Cardiac muscle cell (in vitro differentiated cells and primary cell): ENCODE measurements around the gene FAM53B. TPM values are rescaled to one million over a fixed set of nuclear protein-coding genes. Genes with fewer than 3 reads are reported as not detected.

Experiments used
- DNase-seq, 2 donors: peaks; one replicate each; pipeline versions ENCODE4 v3.0.0 to v3.0.0-alpha.2; 2010 to 2017; ENCODE audit warnings: low read depth in 1 of 2, low spot score in 1 of 2
- H3K27ac ChIP-seq: fragments of 200-600 bp; sonication (generic); 2 replicates; pipeline ENCODE4 v1.5.1; 2016
- H3K27me3 ChIP-seq: fragments of 200-600 bp; sonication (generic); 2 replicates; pipeline ENCODE4 v1.6.0; 2016; ENCODE audit warnings: control low read depth
- H3K36me3 ChIP-seq: fragments of 200-600 bp; sonication (generic); 2 replicates; pipeline ENCODE4 v1.5.1; 2016; ENCODE audit warnings: control low read depth
- H3K4me1 ChIP-seq: fragments of 200-600 bp; sonication (generic); 2 replicates; pipeline ENCODE4 v1.8.1; 2017; ENCODE audit warnings: low read depth, mild to moderate bottlenecking, mixed run types
- H3K4me3 ChIP-seq: fragments of 200-600 bp; sonication (generic); 2 replicates; pipeline ENCODE4 v1.5.1; 2016; ENCODE audit warnings: mild to moderate bottlenecking
- H3K9me3 ChIP-seq: fragments of 200-600 bp; sonication (generic); 2 replicates; pipeline ENCODE4 v1.5.1; 2017; ENCODE audit warnings: low read depth, mild to moderate bottlenecking, control low read depth
- polyA plus RNA-seq: library from polyadenylated mRNA; unstranded; fragments of >200 nt; fragmentation: Nextera tagmentation; extraction: Ambion mirVana; gene quantifications from 2 replicates; pipeline ENCODE4 v1.2.1, GENCODE V29; 2016
- total RNA-seq: library from RNA; depleted of rRNA; stranded (reverse); fragments of >200 nt; gene quantifications from 2 replicates; pipeline ENCODE4 v1.2.3, GENCODE V29; 2016
- TF ChIP-seq, protein P1 (sequence below): IDR thresholded peaks from 2 replicates; pipeline ENCODE4 v1.5.1; 2012; ENCODE audit warnings: low read depth, mild to moderate bottlenecking, low read length

Gene FAM53B
- total and polyA plus RNA-seq, 2 experiments from 2014 or later, result 10.2 to 34.8 TPM

DNA sequence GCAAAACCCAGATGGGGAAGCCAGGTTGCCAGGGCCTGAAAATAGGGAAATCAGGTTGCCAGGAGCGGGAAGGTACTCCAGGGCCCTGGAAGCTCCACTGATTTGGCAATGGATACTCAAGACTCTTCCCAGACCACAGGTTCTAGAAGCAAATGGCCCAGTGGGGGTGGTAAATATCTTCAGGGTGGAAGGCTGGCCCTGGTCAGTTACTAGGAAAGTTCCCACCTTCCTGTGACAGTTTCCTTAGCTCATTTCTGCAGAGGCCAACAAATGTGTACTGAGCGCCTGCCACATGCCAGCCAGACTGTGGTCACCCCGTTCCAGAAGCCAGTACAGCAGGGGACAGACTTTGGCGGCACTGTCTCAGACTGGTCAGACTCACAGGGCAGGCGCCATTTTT is 113.6 kb downstream of the FAM53B start:
- Histone ChIP-seq H3K9me3 (no peaks in the 10 kb centered on the region), H3K36me3 (no peaks in the 10 kb centered on the region), H3K4me1 (no peaks in the 10 kb centered on the region), H3K27ac (no peak overlapping the region), H3K4me3 (no peak overlapping the region), H3K27me3 (no peaks in the 10 kb centered on the region)
- DNase-seq, result no peak
- TF ChIP-seq, protein P1, sequence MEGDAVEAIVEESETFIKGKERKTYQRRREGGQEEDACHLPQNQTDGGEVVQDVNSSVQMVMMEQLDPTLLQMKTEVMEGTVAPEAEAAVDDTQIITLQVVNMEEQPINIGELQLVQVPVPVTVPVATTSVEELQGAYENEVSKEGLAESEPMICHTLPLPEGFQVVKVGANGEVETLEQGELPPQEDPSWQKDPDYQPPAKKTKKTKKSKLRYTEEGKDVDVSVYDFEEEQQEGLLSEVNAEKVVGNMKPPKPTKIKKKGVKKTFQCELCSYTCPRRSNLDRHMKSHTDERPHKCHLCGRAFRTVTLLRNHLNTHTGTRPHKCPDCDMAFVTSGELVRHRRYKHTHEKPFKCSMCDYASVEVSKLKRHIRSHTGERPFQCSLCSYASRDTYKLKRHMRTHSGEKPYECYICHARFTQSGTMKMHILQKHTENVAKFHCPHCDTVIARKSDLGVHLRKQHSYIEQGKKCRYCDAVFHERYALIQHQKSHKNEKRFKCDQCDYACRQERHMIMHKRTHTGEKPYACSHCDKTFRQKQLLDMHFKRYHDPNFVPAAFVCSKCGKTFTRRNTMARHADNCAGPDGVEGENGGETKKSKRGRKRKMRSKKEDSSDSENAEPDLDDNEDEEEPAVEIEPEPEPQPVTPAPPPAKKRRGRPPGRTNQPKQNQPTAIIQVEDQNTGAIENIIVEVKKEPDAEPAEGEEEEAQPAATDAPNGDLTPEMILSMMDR, result no peak

DNA sequence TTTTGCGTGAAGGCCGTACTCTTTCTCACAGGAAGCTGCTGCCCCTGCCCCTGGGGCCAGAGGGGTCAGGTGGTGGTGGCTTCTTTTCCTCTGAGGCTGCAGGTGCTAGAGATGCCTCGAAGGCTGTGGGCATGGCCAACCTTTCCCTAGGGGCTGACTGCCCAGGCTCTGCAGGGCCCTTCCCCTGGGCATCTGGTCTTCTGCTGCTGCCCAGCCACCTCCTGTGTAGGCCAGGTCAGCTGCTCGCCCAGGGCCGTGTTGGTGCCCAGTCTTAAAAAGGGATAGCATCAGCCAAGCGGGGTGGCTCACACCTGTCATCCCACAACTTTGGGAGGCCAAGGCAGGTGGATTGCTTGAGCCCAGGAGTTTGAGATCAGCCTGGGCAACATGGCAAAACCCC is 114.3 kb downstream of the FAM53B start:
- H3K36me3 ChIP-seq, result no peaks in the 10 kb centered on the region
- no peak overlapping the region for H3K27ac ChIP-seq
- TF ChIP-seq, protein P1, result no peak
- H3K27me3 ChIP-seq, result no peaks in the 10 kb centered on the region
- DNase-seq, result no peak
- no peaks in the 10 kb centered on the region for H3K9me3 ChIP-seq
- H3K4me1 ChIP-seq, result no peaks in the 10 kb centered on the region
- H3K4me3 ChIP-seq, result no peak overlapping the region

DNA sequence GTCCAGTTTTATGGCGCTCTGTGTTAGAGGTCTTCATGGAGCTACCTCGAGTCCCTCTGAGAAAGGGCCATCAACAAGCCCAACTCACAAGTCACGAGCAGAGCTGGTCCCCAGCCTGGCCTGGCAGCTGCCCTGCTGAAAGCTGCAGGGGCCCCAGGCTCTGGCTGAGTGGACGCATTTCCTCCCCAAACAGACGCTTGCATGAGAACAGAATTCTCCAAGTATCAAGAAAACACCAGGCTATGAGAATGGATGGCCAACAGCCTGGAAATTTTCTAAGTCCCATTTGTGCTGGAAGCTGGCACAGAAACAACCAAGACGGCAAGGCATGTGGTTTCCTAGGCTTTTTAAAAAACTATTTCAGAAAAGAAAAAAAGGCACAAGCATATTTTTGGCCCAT is 114.8 kb downstream of the FAM53B start:
- no peak overlapping the region for H3K27ac ChIP-seq
- H3K4me3 ChIP-seq, result no peak overlapping the region
- H3K27me3 ChIP-seq, result no peaks in the 10 kb centered on the region
- H3K9me3 ChIP-seq, result no peaks in the 10 kb centered on the region
- H3K4me1 ChIP-seq, result peaks cover 1% of the 10 kb centered on the region
- TF ChIP-seq, protein P1, result no peak
- H3K36me3 ChIP-seq, result no peaks in the 10 kb centered on the region
- DNase-seq, result no peak

DNA sequence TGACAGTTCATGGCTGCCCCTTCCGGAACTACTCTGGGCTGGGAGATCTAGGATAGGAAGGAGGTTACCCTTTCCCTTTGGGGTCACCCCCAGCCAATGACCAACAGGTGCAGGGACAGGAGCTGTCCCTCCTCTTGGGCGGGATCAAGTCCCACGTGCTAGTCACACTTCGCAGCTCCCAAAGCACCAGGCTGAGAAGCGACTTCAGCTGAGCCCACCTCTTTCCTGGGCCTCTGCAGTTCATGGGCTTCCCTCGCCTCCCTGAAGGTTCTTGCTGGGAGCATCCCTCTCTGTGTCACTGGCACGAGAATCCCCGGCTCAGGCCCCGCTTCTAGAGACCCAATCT is 115.5 kb downstream of the FAM53B start:
- Histone ChIP-seq H3K36me3 (no peaks in the 10 kb centered on the region), H3K27ac (no peak overlapping the region), H3K4me3 (no peak overlapping the region), H3K4me1 (peaks cover 4% of the 10 kb centered on the region), H3K27me3 (no peaks in the 10 kb centered on the region), H3K9me3 (no peaks in the 10 kb centered on the region)
- no peak for DNase-seq
- TF ChIP-seq, protein P1, result no peak

DNA sequence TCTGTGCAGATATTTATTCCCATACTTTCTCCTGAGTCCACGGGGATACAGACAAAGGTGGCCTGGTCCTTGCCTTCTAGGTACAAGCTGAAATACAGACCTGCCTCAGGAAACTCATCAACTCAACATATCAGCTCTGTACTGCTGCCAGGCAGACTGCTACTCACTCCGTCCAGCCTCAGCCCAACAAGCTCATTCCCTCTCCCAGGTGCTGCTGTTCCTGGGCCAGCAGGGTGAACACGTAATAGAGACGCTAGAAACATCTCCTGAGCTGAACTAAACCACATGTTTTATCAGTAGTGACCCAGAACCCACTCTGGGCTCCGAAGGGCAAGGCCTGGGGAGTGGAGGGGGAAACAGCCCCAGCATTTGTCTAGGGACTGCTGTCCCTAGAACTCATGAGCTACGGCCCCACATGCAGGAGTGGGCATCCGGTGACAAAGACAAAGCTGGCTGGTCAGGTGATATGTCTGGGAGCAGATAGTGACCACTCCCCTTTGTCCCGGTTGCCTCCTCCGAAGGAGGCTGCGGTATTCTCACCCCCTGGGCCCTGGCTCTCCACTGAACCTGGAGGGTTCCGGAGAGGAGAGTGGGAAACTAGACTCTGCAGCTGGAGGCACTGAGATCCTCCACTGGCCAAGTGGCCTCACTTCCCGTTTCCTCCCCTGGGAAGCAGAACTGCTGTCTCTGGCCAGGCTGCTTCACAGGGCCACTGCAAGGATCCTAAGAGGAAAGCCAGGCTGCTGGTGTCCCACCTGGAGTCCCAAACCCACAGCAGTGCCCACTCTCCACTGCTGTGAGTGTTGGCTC is 116.1 kb downstream of the FAM53B start:
- DNase-seq, result no peak
- H3K27me3 ChIP-seq, result no peaks in the 10 kb centered on the region
- no peak overlapping the region for H3K4me3 ChIP-seq
- H3K4me1 ChIP-seq, result peaks cover 8% of the 10 kb centered on the region
- no peaks in the 10 kb centered on the region for H3K9me3 ChIP-seq
- no peaks in the 10 kb centered on the region for H3K36me3 ChIP-seq
- H3K27ac ChIP-seq, result no peak overlapping the region
- TF ChIP-seq, protein P1, result no peak
